22Rv1 (cell line): ENCODE results near the gene ERFE.

Experiments used
- CTCF ChIP-seq: fragments of 450-650 bp; IDR thresholded peaks from 2 replicates; pipeline ENCODE4 v1.5.1; 2017; ENCODE audit warnings: mild to moderate bottlenecking
- ZFX ChIP-seq: fragments of 450-650 bp; IDR thresholded peaks from 2 replicates; pipeline ENCODE4 v1.6.1; 2017; ENCODE audit warnings: antibody characterized with exemption, borderline replicate concordance

GRCh38 chr2:238150686-238151085, 8.1 kb upstream of the ERFE start:
- TF ChIP-seq CTCF = no peak
- no peak for TF ChIP-seq ZFX
